GM18526 (cell line): ENCODE data around the gene EPN1.

ENCODE experiments used
- POLR2A ChIP-seq: IDR thresholded peaks from 3 replicates; pipeline ENCODE4 v1.6.1; 2011; ENCODE audit not compliant: insufficient read length; ENCODE audit errors: extremely low read depth

Gene EPN1

GRCh38 chr19:55643887-55644176 is 31.2 kb upstream of the EPN1 start:
- no peak for TF ChIP-seq POLR2A

GRCh38 chr19:55644191-55644833 is 30.7 kb upstream of the EPN1 start:
- no peak for TF ChIP-seq POLR2A

GRCh38 chr19:55644842-55645511 is 30.0 kb upstream of the EPN1 start:
- no peak for TF ChIP-seq POLR2A

GRCh38 chr19:55645512-55645881 is 29.5 kb upstream of the EPN1 start:
- no peak for TF ChIP-seq POLR2A

- TF ChIP-seq POLR2A: no peak
These were observed 27.9 kb upstream of the EPN1 start for GRCh38 chr19:55646889-55647731.

GRCh38 chr19:55647732-55648584 is 27.1 kb upstream of the EPN1 start, which contains the start of gene CCDC106:
Gene CCDC106 (plus strand): TSS chr19:55648212. CDS start chr19:55649047, 835 bp downstream.
- TF ChIP-seq POLR2A: no peak

- no peak for TF ChIP-seq POLR2A
These were observed 26.3 kb upstream of the EPN1 start for GRCh38 chr19:55648585-55649267.

GRCh38 chr19:55649268-55650125 is 25.5 kb upstream of the EPN1 start:
- TF ChIP-seq POLR2A: no peak

GRCh38 chr19:55650126-55650557 is 24.9 kb upstream of the EPN1 start:
- TF ChIP-seq POLR2A: no peak

- no peak for TF ChIP-seq POLR2A
These were observed 24.3 kb upstream of the EPN1 start for GRCh38 chr19:55650602-55651230.

- TF ChIP-seq POLR2A: no peak
These were observed 23.8 kb upstream of the EPN1 start for GRCh38 chr19:55651236-55651635.

- no peak for TF ChIP-seq POLR2A
These were observed 22.5 kb upstream of the EPN1 start for GRCh38 chr19:55652311-55653128.
